ENCODE results near the gene NOL4L. TPM values are rescaled to one million over a fixed set of nuclear protein-coding genes. Genes with fewer than 3 reads are reported as not detected.
A peak's percentile ranks its signal among the peaks of the same experiment; 100 is the strongest.

The NOL4L gene
- total RNA-seq, 2 experiments from 2014 or later: 39.1 to 41.1 TPM

- POLR2A ChIA-PET: interaction anchor here (4.5 to 11.8 kb wide), 2 partner anchors 18 to 132 kb away, joined by 44 to 248 read pairs; no protein-coding TSS in a partner anchor
- Mint-ChIP-seq H3K27ac (no peak overlapping the region), H3K4me3 (no peak overlapping the region)
Measured at GRCh38 chr20:32520927-32521203, 64.3 kb downstream of the NOL4L start.

GRCh38 chr20:32519381-32519730 lies 65.8 kb downstream of the NOL4L start:
- POLR2A ChIA-PET: interaction anchor here (0.5 kb wide), 1 partner anchor 135 kb away, joined by 3 read pairs; no protein-coding TSS in a partner anchor
- Mint-ChIP-seq H3K4me1 (peaks cover 42% of the 10 kb centered on the region), H3K4me3 (no peak overlapping the region), H3K9me3 (no peaks in the 10 kb centered on the region), H3K27ac (no peak overlapping the region), H3K36me3 (peaks cover 15% of the 10 kb centered on the region), H3K27me3 (no peaks in the 10 kb centered on the region)
- DNase-seq: no peak
- ATAC-seq (ENCODE audit: low read depth): no peak

More at GRCh38 chr20:32520927-32521203, 64.3 kb downstream of the NOL4L start:
- no peak for DNase-seq
- H3K4me1 Mint-ChIP-seq: peaks cover 37% of the 10 kb centered on the region
- no peak for ATAC-seq (ENCODE audit: low read depth)
- no peaks in the 10 kb centered on the region for H3K27me3 Mint-ChIP-seq
- H3K9me3 Mint-ChIP-seq: no peaks in the 10 kb centered on the region
- H3K36me3 Mint-ChIP-seq: peaks cover 14% of the 10 kb centered on the region

- Mint-ChIP-seq H3K4me3 (no peak overlapping the region), H3K9me3 (no peaks in the 10 kb centered on the region), H3K36me3 (peaks cover 17% of the 10 kb centered on the region), H3K27me3 (no peaks in the 10 kb centered on the region), H3K27ac (no peak overlapping the region), H3K4me1 (peaks cover 40% of the 10 kb centered on the region)
- ATAC-seq (ENCODE audit: low read depth): no peak
- POLR2A ChIA-PET: no interaction called here
- DNase-seq: no peak
Measured at GRCh38 chr20:32518593-32519380, 66.3 kb downstream of the NOL4L start.

- no peaks in the 10 kb centered on the region for H3K27me3 Mint-ChIP-seq
- H3K36me3 Mint-ChIP-seq: peaks cover 20% of the 10 kb centered on the region
- DNase-seq: no peak
- POLR2A ChIA-PET: no interaction called here
- no peak overlapping the region for H3K4me3 Mint-ChIP-seq
- H3K4me1 Mint-ChIP-seq: peaks cover 44% of the 10 kb centered on the region
- no peak overlapping the region for H3K27ac Mint-ChIP-seq
- ATAC-seq (ENCODE audit: low read depth): no peak
- no peaks in the 10 kb centered on the region for H3K9me3 Mint-ChIP-seq
Measured at GRCh38 chr20:32517914-32518592, 67.1 kb downstream of the NOL4L start.

GRCh38 chr20:32517518-32517873 lies 67.6 kb downstream of the NOL4L start:
- H3K4me1 Mint-ChIP-seq: peaks cover 44% of the 10 kb centered on the region
- POLR2A ChIA-PET: no interaction called here
- DNase-seq: no peak
- no peaks in the 10 kb centered on the region for H3K27me3 Mint-ChIP-seq
- no peak overlapping the region for H3K27ac Mint-ChIP-seq
- no peak for ATAC-seq (ENCODE audit: low read depth)
- no peaks in the 10 kb centered on the region for H3K9me3 Mint-ChIP-seq
- H3K36me3 Mint-ChIP-seq: peaks cover 23% of the 10 kb centered on the region
- no peak overlapping the region for H3K4me3 Mint-ChIP-seq

- DNase-seq: no peak
- peaks cover 28% of the 10 kb centered on the region for H3K36me3 Mint-ChIP-seq
Measured at GRCh38 chr20:32516583-32517517, 68.3 kb downstream of the NOL4L start.

GRCh38 chr20:32515631-32516101 lies 69.5 kb downstream of the NOL4L start:
- POLR2A ChIA-PET: interaction anchor here (0.8 kb wide), 1 partner anchor 25 kb away, joined by 3 read pairs; no protein-coding TSS in a partner anchor
- no peak for ATAC-seq (ENCODE audit: low read depth)
- Mint-ChIP-seq H3K4me1 (peaks cover 51% of the 10 kb centered on the region), H3K4me3 (no peak overlapping the region), H3K36me3 (peaks cover 30% of the 10 kb centered on the region), H3K9me3 (no peaks in the 10 kb centered on the region), H3K27me3 (no peaks in the 10 kb centered on the region), H3K27ac (no peak overlapping the region)
- no peak for DNase-seq

More at GRCh38 chr20:32516583-32517517, 68.3 kb downstream of the NOL4L start:
- no peaks in the 10 kb centered on the region for H3K9me3 Mint-ChIP-seq
- H3K4me1 Mint-ChIP-seq: peaks cover 46% of the 10 kb centered on the region
- no peaks in the 10 kb centered on the region for H3K27me3 Mint-ChIP-seq
- H3K27ac Mint-ChIP-seq: peak overlapping the region; percentile 0
- POLR2A ChIA-PET: no interaction called here
- no peak overlapping the region for H3K4me3 Mint-ChIP-seq
- ATAC-seq (ENCODE audit: low read depth): no peak

- H3K9me3 Mint-ChIP-seq: no peaks in the 10 kb centered on the region
- POLR2A ChIA-PET: interaction anchor here (0.5 to 0.8 kb wide), 2 partner anchors 26 to 635 kb away, joined by 3 read pairs; no protein-coding TSS in a partner anchor
- H3K4me1 Mint-ChIP-seq: peaks cover 60% of the 10 kb centered on the region
- peaks cover 30% of the 10 kb centered on the region for H3K36me3 Mint-ChIP-seq
- ATAC-seq (ENCODE audit: low read depth) (no peak), DNase-seq (no peak)
- no peak overlapping the region for H3K4me3 Mint-ChIP-seq
- no peaks in the 10 kb centered on the region for H3K27me3 Mint-ChIP-seq
- peak overlapping the region; percentile 40 for H3K27ac Mint-ChIP-seq
Measured at GRCh38 chr20:32514760-32515159, 70.4 kb downstream of the NOL4L start.

GRCh38 chr20:32513031-32513866 lies 71.9 kb downstream of the NOL4L start:
- no peak for ATAC-seq (ENCODE audit: low read depth)
- POLR2A ChIA-PET: no interaction called here

GRCh38 chr20:32512047-32512385 lies 73.1 kb downstream of the NOL4L start:
- H3K4me3 Mint-ChIP-seq: peak overlapping the region; percentile 82
- H3K36me3 Mint-ChIP-seq: peaks cover 31% of the 10 kb centered on the region
- ATAC-seq (ENCODE audit: low read depth) (no peak), DNase-seq (no peak)
- H3K27me3 Mint-ChIP-seq: no peaks in the 10 kb centered on the region
- POLR2A ChIA-PET: interaction anchor here (1.7 kb wide), 1 partner anchor 28 kb away, joined by 4 read pairs; no protein-coding TSS in a partner anchor
- no peaks in the 10 kb centered on the region for H3K9me3 Mint-ChIP-seq
- H3K27ac Mint-ChIP-seq: peak overlapping the region; percentile 87
- peaks cover 82% of the 10 kb centered on the region for H3K4me1 Mint-ChIP-seq

More at GRCh38 chr20:32513031-32513866, 71.9 kb downstream of the NOL4L start:
- DNase-seq: no peak
- peak overlapping the region; percentile 75 for H3K27ac Mint-ChIP-seq
- peak overlapping the region; percentile 82 for H3K4me3 Mint-ChIP-seq
- H3K27me3 Mint-ChIP-seq: no peaks in the 10 kb centered on the region
- no peaks in the 10 kb centered on the region for H3K9me3 Mint-ChIP-seq
- peaks cover 75% of the 10 kb centered on the region for H3K4me1 Mint-ChIP-seq
- peaks cover 31% of the 10 kb centered on the region for H3K36me3 Mint-ChIP-seq

GRCh38 chr20:32511358-32512046 lies 73.6 kb downstream of the NOL4L start:
- POLR2A ChIA-PET: interaction anchor here (1.7 kb wide), 1 partner anchor 28 kb away, joined by 4 read pairs; no protein-coding TSS in a partner anchor
- ATAC-seq (ENCODE audit: low read depth): no peak
- peaks cover 82% of the 10 kb centered on the region for H3K4me1 Mint-ChIP-seq
- H3K27ac Mint-ChIP-seq: peak overlapping the region; percentile 87
- no peaks in the 10 kb centered on the region for H3K9me3 Mint-ChIP-seq
- no peak for DNase-seq
- peak overlapping the region; percentile 82 for H3K4me3 Mint-ChIP-seq
- peaks cover 31% of the 10 kb centered on the region for H3K36me3 Mint-ChIP-seq
- H3K27me3 Mint-ChIP-seq: no peaks in the 10 kb centered on the region

All from activated naive CD8-positive, alpha-beta T cell treated with anti-CD3 and anti-CD28 coated beads, Interleukin-2, amount 10 ng/mL, durations not matched to agents 7 days and 5 days (primary cell).